GM12875 (cell line): Measurements from ENCODE around the gene GABPB2.
A peak's percentile ranks its signal among the peaks of the same experiment; 100 is the strongest.

Source experiments
- H3K4me3 ChIP-seq: one replicate; pipeline ENCODE4 v1.5.1; 2011; ENCODE audit warnings: low read depth, low read length, control low read depth
- CTCF ChIP-seq: IDR thresholded peaks from 2 replicates; pipeline ENCODE4 v1.5.1; 2011; ENCODE audit warnings: low read depth, mild to moderate bottlenecking, control low read depth, inconsistent platforms, low read length, moderate library complexity, borderline replicate concordance; ENCODE audit not compliant: insufficient read depth

Gene GABPB2

GRCh38 chr1:151164732-151165280, 94.2 kb downstream of the GABPB2 start:
- TF ChIP-seq CTCF: no peak

GRCh38 chr1:151165281-151165737, 94.7 kb downstream of the GABPB2 start:
- TF ChIP-seq CTCF: no peak
- H3K4me3 ChIP-seq: peak overlapping the region; percentile 51

More at GRCh38 chr1:151164732-151165280, 94.2 kb downstream of the GABPB2 start:
- peak overlapping the region; percentile 51 for H3K4me3 ChIP-seq

- peak within 1 kb of the TSS; percentile 84 for H3K4me3 ChIP-seq
- TF ChIP-seq CTCF: no peak
Observed at GRCh38 chr1:151165738-151166504, 95.4 kb downstream of the GABPB2 start, which contains the start of the genes LYSMD1 and SCNM1. Gene LYSMD1, minus strand, starts transcription at chr1:151165902. Its CDS starts 644 bp downstream, at chr1:151165258. Gene SCNM1, plus strand, starts transcription at chr1:151166144. Its CDS starts 9 bp downstream, at chr1:151166153.

- no peak for TF ChIP-seq CTCF
Observed at GRCh38 chr1:151166505-151166956, 96.0 kb downstream of the GABPB2 start.

GRCh38 chr1:151167116-151167515, 96.6 kb downstream of the GABPB2 start:
- H3K4me3 ChIP-seq: no peak overlapping the region
- TF ChIP-seq CTCF: no peak

More at GRCh38 chr1:151166505-151166956, 96.0 kb downstream of the GABPB2 start:
- H3K4me3 ChIP-seq: peak overlapping the region; percentile 84

GRCh38 chr1:151171190-151171589, 100.6 kb downstream of the GABPB2 start:
- H3K4me3 ChIP-seq: no peak overlapping the region
- TF ChIP-seq CTCF: no peak
